DOHH2 (cell line): Measurements from ENCODE around the gene RPS2.

Source experiments
- H3F3A ChIP-seq: fragments of 200-600 bp; sonication (generic), shearing (Covaris generic); 2 replicates; pipeline ENCODE4 v1.6.0; 2016; ENCODE audit warnings: antibody characterized with exemption, mild to moderate bottlenecking; ENCODE audit not compliant: control insufficient read depth, insufficient read depth
- H3K27ac ChIP-seq: fragments of 200-600 bp; sonication (generic); 2 replicates; pipeline ENCODE4 v1.5.1; 2014; ENCODE audit warnings: low read depth, mild to moderate bottlenecking, low read length, moderate library complexity
- H3K27me3 ChIP-seq: fragments of 200-600 bp; sonication (generic); 2 replicates; pipeline ENCODE4 v1.6.1; 2014; ENCODE audit warnings: mild to moderate bottlenecking, low read length, mixed read lengths; ENCODE audit not compliant: control insufficient read depth
- H3K36me3 ChIP-seq: fragments of 200-600 bp; sonication (generic); 2 replicates; pipeline ENCODE4 v1.6.1; 2014; ENCODE audit warnings: mild to moderate bottlenecking, low read length, moderate library complexity, mixed read lengths; ENCODE audit not compliant: control insufficient read depth
- H3K4me1 ChIP-seq: fragments of 200-600 bp; sonication (generic); 2 replicates; pipeline ENCODE4 v1.6.1; 2014; ENCODE audit warnings: mild to moderate bottlenecking, low read length, mixed read lengths; ENCODE audit not compliant: control insufficient read depth
- H3K4me2 ChIP-seq: fragments of 200-600 bp; sonication (generic); 2 replicates; pipeline ENCODE4 v1.6.0; 2014; ENCODE audit warnings: mild to moderate bottlenecking, low read length, moderate library complexity
- H3K4me3 ChIP-seq: fragments of 200-600 bp; sonication (generic); 2 replicates; pipeline ENCODE4 v1.5.1; 2014; ENCODE audit warnings: mild to moderate bottlenecking, low read length, mixed read lengths
- H3K79me2 ChIP-seq: fragments of 200-600 bp; sonication (generic); 2 replicates; pipeline ENCODE4 v1.6.1; 2014; ENCODE audit warnings: mild to moderate bottlenecking, low read length, mixed read lengths; ENCODE audit not compliant: control insufficient read depth
- H3K9me2 ChIP-seq: fragments of 200-600 bp; sonication (generic); replicated peaks from 2 replicates; pipeline ENCODE4 v1.6.1; 2014; ENCODE audit warnings: mild to moderate bottlenecking, low read length, mixed read lengths; ENCODE audit not compliant: control insufficient read depth
- H3K9me3 ChIP-seq: fragments of 200-600 bp; sonication (generic); 2 replicates; pipeline ENCODE4 v1.6.1; 2014; ENCODE audit warnings: antibody characterized with exemption, low read length, mixed read lengths; ENCODE audit not compliant: control insufficient read depth, insufficient read depth
- H4K20me1 ChIP-seq: fragments of 200-600 bp; sonication (generic); 2 replicates; pipeline ENCODE4 v1.6.0; 2014; ENCODE audit warnings: low read depth, mild to moderate bottlenecking, antibody characterized with exemption, low read length, moderate library complexity; ENCODE audit not compliant: control insufficient read depth, insufficient read depth
- CTCF ChIP-seq: fragments of 200-600 bp; sonication (generic); IDR thresholded peaks from one replicate; pipeline ENCODE4 v1.5.1; 2014; ENCODE audit warnings: antibody characterized with exemption, mild to moderate bottlenecking, low read depth, low read length; ENCODE audit not compliant: poor library complexity, severe bottlenecking
- EZH2phosphoT487 ChIP-seq: fragments of 200-600 bp; sonication (generic); IDR thresholded peaks from 2 replicates; pipeline ENCODE4 v1.6.1; 2017; ENCODE audit warnings: borderline replicate concordance, mild to moderate bottlenecking, antibody characterized with exemption, low read length, moderate library complexity, mixed read lengths

RPS2 gene

GRCh38 chr16:1936945-1937479 lies 27.6 kb downstream of the RPS2 start:
- no peak overlapping the region for H3K27ac ChIP-seq
- H3K36me3 ChIP-seq: no peaks in the 10 kb centered on the region
- H3K9me3 ChIP-seq: no peaks in the 10 kb centered on the region
- no peaks in the 10 kb centered on the region for H3K27me3 ChIP-seq
- H3K79me2 ChIP-seq: no peaks in the 10 kb centered on the region
- H3K4me3 ChIP-seq: no peak overlapping the region
- no peak overlapping the region for H3K4me2 ChIP-seq
- no peaks in the 10 kb centered on the region for H4K20me1 ChIP-seq
- H3K9me2 ChIP-seq: no peaks in the 10 kb centered on the region
- TF ChIP-seq EZH2phosphoT487: no peak
- no peak for TF ChIP-seq CTCF
- H3K4me1 ChIP-seq: peaks cover 6% of the 10 kb centered on the region
- H3F3A ChIP-seq: no peaks in the 10 kb centered on the region

DNA sequence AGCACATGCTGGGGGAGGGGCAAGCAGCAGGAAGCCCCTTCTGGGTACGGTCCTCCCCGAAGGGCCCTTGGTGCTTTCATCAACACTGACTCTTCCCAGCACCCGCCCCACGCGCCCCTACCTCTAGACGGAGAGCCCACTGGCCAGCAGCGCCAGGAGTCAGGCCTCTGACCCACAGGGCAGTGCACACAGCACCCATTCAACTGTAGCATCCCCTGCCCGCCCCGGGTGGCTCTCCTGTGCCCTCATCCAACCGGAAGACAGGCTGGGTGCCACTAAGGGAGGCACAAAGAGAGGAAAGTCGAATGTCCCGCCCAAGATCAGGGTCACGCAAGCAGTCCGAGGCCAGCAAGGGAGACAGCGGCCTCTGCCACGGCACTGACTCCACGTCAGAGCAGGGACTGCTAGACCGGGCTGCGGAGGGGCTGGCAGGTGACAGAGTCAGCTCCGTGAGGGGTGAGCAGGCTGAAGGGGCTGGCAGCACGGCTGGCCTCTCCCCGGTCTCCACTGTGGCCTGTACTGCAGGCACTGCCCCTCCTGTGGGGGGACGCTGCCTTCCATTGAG lies 31.4 kb downstream of the RPS2 start:
- Histone ChIP-seq H3K4me2 (no peak overlapping the region), H3K36me3 (no peaks in the 10 kb centered on the region), H3K27me3 (0 out of 2 replicates have a peak, but pooled peaks cover 2% of the 10 kb centered on the region), H3K9me3 (no peaks in the 10 kb centered on the region), H3K4me3 (no peak overlapping the region), H3K4me1 (peaks cover 8% of the 10 kb centered on the region), H3K9me2 (no peaks in the 10 kb centered on the region), H3K27ac (no peak overlapping the region), H3K79me2 (no peaks in the 10 kb centered on the region), H4K20me1 (no peaks in the 10 kb centered on the region), H3F3A (no peaks in the 10 kb centered on the region)
- TF ChIP-seq EZH2phosphoT487 (no peak), CTCF (no peak)

GRCh38 chr16:1932050-1933028 lies 32.3 kb downstream of the RPS2 start:
- H3K27ac ChIP-seq: no peak overlapping the region
- H3K4me2 ChIP-seq: no peak overlapping the region
- H3K36me3 ChIP-seq: no peaks in the 10 kb centered on the region
- no peak for TF ChIP-seq CTCF
- TF ChIP-seq EZH2phosphoT487: no peak
- H4K20me1 ChIP-seq: no peaks in the 10 kb centered on the region
- H3K27me3 ChIP-seq: 0 out of 2 replicates have a peak, but pooled peaks cover 2% of the 10 kb centered on the region
- no peaks in the 10 kb centered on the region for H3K79me2 ChIP-seq
- H3K9me2 ChIP-seq: no peaks in the 10 kb centered on the region
- H3K4me1 ChIP-seq: peaks cover 8% of the 10 kb centered on the region
- H3K9me3 ChIP-seq: no peaks in the 10 kb centered on the region
- no peaks in the 10 kb centered on the region for H3F3A ChIP-seq
- no peak overlapping the region for H3K4me3 ChIP-seq
